ENCODE measurements around the gene EMC10. TPM values are rescaled to one million over a fixed set of nuclear protein-coding genes. Genes with fewer than 3 reads are reported as not detected.

The EMC10 gene
- 100 to 1,000 TPM; 135 to 286 TPM for total RNA-seq

- H3K36me3 ChIP-seq: peaks cover 0 to 16% of the 10 kb centered on the region in 2 donors
- intact Hi-C loops (cut with DNase I): no loop called here
- TF ChIP-seq POLR2A (IDR thresholded peaks at IDR 0.05) (peak; percentile 47), POLR2AphosphoS5 (IDR thresholded peaks at IDR 0.05) (peak; percentile 98), CTCF (IDR thresholded peaks at IDR 0.05) (peak in 1 of 4 experiments; percentile 26)
- H3K4me1 ChIP-seq (replicated peaks): peaks cover 4% of the 10 kb centered on the region
- no peaks in the 10 kb centered on the region for H3K9me3 ChIP-seq
- peak within 1 kb of the TSS; percentile 72 to 75 for H3K27ac ChIP-seq
- 2% methylated on average over 42 of the region's 58 CpGs for WGBS
- peak; percentile 83 for DNase-seq (ENCODE audit: low spot score)
- no peaks in the 10 kb centered on the region for H3K27me3 ChIP-seq (replicated peaks; ENCODE audit: insufficient read depth)
- H3K4me3 ChIP-seq: peak within 1 kb of the TSS; percentile 89 to 91
Observed at GRCh38 chr19:50476224-50476906, at the start of gene EMC10, which contains the start of gene GARIN5A. Gene EMC10 (plus strand): TSS chr19:50476507. CDS start chr19:50476545, 38 bp downstream. Gene GARIN5A (minus strand): TSS chr19:50476848. CDS start chr19:50476388, 460 bp downstream.

- no peak overlapping the region for H3K27ac ChIP-seq
- H3K4me3 ChIP-seq: peak overlapping the region; percentile 13 to 22
- no peaks in the 10 kb centered on the region for H3K27me3 ChIP-seq (replicated peaks; ENCODE audit: insufficient read depth)
- WGBS: 80% methylated on average over 26 of the region's 26 CpGs
- TF ChIP-seq CTCF (IDR thresholded peaks at IDR 0.05) (no peak), POLR2AphosphoS5 (IDR thresholded peaks at IDR 0.05) (no peak), POLR2A (IDR thresholded peaks at IDR 0.05) (no peak)
- intact Hi-C loops (cut with DNase I): no loop called here
- no peaks in the 10 kb centered on the region for H3K4me1 ChIP-seq (replicated peaks)
- DNase-seq (ENCODE audit: low spot score): no peak
- no peaks in the 10 kb centered on the region for H3K36me3 ChIP-seq
- no peaks in the 10 kb centered on the region for H3K9me3 ChIP-seq
Observed at GRCh38 chr19:50427318-50427925, 48.9 kb upstream of the EMC10 start.

- H3K36me3 ChIP-seq: no peaks in the 10 kb centered on the region
- intact Hi-C loops (cut with DNase I): no loop called here
- no peaks in the 10 kb centered on the region for H3K27me3 ChIP-seq (replicated peaks; ENCODE audit: insufficient read depth)
- H3K27ac ChIP-seq: no peak overlapping the region
- WGBS: 12% methylated on average over 19 of the region's 38 CpGs
- peak; percentile 74 for DNase-seq (ENCODE audit: low spot score)
- no peaks in the 10 kb centered on the region for H3K9me3 ChIP-seq
- H3K4me3 ChIP-seq: peak overlapping the region; percentile 13 to 22
- TF ChIP-seq CTCF (IDR thresholded peaks at IDR 0.05) (no peak), POLR2A (IDR thresholded peaks at IDR 0.05) (peak; percentile 67), POLR2AphosphoS5 (IDR thresholded peaks at IDR 0.05) (peak; percentile 50)
- H3K4me1 ChIP-seq (replicated peaks): no peaks in the 10 kb centered on the region
Observed at GRCh38 chr19:50427997-50428425, 48.3 kb upstream of the EMC10 start.

- Histone ChIP-seq H3K9me3 (no peaks in the 10 kb centered on the region), H3K4me1 (replicated peaks) (no peaks in the 10 kb centered on the region), H3K4me3 (no peak overlapping the region), H3K27ac (no peak overlapping the region), H3K36me3 (no peaks in the 10 kb centered on the region), H3K27me3 (replicated peaks; ENCODE audit: insufficient read depth) (no peaks in the 10 kb centered on the region)
- TF ChIP-seq CTCF (IDR thresholded peaks at IDR 0.05) (no peak), POLR2AphosphoS5 (IDR thresholded peaks at IDR 0.05) (no peak), POLR2A (IDR thresholded peaks at IDR 0.05) (no peak)
- intact Hi-C loops (cut with DNase I): no loop called here
- WGBS: 92% methylated on average over 7 of the region's 7 CpGs
- DNase-seq (ENCODE audit: low spot score): no peak
Observed at GRCh38 chr19:50428772-50429463, 47.4 kb upstream of the EMC10 start.

Data from prostate gland (tissue), 2 donors.